Activated T-cell treated with anti-CD3 and anti-CD28 coated beads, Interleukin-2, amount 50 U/mL, for 48 hours (primary cell): ENCODE measurements around the gene STARD4.

Experiments used
- DNase-seq, 2 experiments: peaks; one replicate each; pipeline ENCODE4 v3.0.0-alpha.2; 2020

STARD4 gene, protein sequence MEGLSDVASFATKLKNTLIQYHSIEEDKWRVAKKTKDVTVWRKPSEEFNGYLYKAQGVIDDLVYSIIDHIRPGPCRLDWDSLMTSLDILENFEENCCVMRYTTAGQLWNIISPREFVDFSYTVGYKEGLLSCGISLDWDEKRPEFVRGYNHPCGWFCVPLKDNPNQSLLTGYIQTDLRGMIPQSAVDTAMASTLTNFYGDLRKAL

DNA sequence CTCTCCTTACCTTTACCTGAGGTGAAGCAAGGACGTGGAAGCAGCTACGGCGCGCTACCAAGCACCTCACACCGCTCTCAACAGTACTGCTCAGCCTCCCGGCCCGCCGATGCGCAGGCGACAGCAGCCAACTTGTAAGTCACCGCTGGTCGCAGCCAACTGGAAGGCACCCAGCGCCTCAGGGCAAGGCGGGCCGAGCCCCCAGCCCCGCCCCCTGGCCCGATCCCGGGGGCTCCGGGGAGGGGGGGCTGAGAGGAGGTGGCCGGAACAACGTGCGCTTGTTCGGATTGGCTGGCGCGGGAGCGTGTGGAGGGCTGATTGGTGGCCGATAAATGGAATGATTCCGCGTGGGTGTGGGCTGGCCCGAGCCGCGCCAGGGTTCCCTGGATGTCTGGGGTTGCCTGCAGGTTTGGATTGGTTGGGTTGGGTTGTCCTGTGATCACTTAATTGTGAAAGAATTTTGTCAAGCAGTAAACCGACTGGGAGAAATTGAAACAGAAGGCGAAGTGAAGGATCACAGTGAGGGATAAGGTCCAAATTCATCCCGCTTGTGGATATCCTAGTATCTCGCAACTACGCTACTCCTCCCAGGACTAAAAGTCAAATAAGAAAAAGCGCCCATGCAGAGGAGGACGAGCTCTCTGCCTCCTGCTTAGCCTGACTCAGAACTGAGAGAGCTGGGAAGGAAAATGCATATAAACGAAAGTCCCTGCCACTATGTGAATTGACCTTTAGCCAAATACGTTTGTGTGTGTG lies at the start of gene STARD4:
STARD4 (minus strand) TSS at position 161 of the 756 bp plus-strand sequence. CDS start 5,102 bp downstream, outside the sequence.
- DNase-seq, result peak; percentile 93 to 96

DNA sequence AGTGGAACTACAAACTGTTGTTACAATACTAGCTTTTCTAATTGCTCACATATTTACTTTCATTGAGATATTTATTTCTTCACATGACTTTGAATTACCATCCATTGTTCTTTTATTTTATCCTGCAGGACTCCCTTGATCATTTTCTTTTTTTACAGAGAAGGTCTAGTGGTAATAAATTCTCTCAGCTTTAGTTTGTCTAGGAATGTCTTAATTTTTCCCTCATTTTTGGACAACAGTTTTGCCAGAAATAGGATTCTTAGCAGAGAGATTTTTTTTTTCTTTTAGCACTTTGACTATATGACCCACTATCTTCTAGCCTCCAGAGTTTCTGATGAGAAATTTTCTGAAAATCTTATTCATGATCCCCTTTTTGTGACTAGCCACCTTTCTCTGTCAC lies 47.3 kb upstream of the STARD4 start:
- no peak for DNase-seq

DNA sequence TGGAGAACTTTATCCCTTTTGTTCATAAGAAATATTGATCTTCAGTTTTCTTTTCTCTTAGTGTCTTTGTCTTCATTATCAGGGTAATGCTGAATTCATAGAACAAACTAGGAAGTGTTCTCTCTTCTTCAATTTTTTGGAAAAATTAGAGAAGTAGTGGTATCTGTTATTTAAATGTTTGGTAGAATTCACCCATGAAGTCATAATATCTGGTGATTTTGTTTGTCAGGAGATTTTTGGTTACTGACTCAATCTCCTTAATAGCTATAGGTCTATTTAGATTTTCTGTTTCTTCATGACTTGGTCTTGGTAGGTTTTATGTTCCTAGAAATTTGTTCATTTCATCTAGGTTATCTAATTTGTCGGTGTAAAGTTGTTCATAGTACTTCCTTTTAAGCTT lies 45.4 kb upstream of the STARD4 start:
- DNase-seq, result no peak

DNA sequence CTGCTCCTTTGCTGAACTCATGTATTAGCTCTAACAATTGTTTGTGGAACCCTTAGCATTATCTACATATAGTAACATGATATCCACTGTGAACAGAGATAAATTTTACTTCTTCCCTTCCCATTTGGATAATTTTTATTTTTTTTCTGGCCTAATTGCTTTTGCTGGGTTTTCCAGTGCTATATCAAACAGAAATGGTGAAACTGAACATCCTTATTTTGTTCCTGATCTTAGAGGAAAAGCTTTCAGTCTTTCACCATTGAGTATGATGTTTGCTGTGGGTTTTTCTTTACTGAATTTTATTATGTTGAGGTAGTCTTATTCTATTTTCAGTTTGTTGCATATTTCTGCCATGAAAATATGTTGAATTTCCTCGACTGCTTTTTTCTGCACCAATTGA lies 44.8 kb upstream of the STARD4 start:
- no peak for DNase-seq

DNA sequence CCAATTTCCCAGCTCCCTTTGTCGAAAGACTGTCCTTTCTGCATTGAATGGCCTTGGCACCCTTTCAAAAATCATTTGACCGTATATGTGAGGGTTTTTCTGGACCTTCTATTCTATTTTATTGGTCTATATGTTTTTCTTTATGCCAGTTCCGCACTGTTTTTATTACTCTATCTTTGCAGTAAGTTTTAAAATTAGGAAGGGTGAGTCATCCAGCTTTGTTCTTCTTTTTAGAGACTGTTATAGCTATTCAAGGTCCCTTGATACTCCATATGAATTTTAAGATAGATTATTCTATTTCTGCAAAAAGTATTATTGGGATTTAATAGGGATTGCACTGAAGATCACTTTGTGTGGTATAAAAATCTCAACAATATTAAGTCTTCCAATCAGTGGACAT lies 44.2 kb upstream of the STARD4 start:
- DNase-seq, result no peak

DNA sequence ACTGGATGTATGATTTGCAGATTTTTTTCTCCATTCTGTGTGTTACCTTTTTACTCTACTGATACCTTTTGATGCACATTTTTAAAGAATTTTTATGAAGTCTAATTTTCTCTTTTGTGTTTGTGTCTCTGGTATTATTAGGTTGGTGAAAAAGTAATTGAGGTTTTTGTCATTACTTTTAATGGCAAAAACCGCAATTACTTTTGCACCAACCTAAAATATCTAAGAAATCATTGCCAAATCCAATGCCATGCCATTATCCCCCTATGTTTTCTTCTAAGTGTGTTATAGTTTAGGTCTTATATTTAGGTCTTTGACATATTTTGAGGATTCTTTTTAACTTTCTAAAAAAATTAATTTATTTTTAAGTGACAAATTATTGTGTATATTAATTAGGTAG lies 43.4 kb upstream of the STARD4 start:
- no peak for DNase-seq

DNA sequence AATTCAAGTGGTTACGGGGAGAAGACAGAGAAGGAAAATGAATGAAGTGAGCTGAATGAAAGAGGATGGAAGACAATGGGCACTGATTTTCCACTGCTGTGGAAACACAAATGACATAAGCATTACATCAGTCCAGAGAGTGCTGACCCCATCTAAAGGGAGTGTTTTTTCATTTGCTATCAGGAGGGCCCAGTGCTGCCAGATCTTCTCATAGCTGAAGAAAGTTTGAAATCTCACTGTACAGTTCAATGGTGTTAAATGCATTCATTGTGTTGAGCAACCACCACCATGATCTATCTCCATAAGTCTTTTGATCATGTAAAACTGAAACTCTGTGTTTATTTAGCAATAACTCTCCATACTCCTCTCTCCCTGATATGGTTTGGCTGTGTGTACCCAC lies 41.5 kb upstream of the STARD4 start:
- DNase-seq, result no peak

DNA sequence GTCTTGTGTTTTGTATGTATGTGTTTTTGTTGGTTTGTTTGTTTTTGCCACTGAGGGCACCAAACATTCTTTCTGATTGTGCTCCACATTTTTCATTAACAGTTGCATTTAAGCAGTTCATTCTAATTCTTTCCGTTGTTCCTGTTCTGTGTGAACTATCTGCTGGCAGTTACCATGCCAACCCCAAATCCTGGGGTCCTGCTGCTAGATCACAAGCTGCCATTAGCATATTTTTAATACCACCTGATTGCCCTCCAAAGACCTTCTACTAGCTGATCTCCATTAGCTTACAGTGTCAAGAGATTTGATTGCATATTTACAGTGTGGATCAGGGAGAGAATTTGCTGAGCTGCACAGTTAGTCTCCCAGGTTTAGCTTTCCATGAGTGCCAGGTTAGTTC lies 40.6 kb upstream of the STARD4 start:
- DNase-seq, result no peak

DNA sequence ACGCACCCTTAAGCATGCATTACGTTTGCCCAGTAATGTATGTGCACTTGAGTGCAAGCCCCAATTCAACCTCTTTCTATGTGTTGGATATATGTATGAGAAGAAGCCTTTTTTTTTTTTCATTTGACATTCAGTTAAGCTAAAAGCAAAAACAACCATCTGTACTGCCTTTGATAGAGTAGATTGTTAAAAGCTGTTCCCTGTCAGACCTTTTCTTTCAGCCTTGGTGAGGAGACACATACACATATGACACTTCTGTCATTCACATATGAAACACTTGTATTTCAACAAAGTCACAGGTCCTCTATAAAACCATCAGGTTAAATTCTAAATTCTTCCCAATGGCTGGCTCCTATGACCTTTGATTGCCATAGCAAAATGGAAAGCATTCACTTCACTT lies 40.2 kb upstream of the STARD4 start:
- DNase-seq, result no peak

DNA sequence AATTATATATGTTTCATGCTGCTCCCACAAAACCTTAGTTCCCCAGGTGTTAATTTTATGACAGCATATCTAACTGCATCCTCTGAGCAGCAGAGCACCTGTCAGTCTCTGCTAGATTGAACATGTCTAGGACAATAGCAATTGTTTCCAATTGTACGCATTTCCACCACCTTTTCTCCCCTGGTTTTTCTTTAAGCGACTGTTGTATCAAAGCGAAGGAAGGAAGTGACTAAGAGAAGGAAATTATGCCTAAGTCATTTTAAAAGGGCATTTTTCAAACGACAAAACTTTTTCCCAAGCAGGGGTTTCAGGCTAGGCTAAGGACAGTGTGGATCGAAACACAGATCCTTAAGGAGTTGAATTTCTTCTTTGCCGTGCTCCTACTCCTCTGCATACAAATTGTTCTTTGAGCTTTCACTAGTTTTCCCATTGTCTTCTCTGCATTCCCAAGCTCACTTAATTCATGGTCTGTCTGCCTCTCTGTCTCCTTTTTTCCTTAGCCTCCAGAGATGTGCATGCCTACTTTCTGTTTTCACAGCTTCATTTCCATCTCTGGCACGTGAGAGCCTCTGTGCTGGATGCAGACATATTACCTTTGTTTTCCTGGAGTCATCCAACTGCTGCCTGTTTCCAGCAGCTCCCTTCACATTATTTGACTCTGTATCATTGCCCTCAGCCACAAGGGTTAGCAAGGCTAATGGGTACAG lies 39.4 kb upstream of the STARD4 start:
- DNase-seq, result no peak

DNA sequence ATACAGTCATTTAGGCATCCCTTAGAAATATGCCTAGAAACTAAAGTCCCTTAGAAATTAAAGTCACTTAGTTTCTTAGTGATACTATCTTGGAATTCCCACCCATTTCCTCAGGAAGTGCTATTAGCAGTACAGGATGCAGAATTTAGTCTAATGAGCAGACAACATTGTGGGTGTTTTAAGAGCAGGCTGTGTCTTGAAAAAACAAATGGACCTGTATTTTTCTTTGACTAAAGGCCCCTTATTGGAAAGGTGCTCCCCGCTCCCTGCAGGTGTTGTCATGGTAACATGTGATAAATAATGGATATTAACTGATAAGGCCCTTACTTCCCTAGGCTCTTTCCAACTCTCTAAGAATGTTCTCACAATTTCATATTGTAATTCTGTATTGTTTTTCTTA lies 38.8 kb upstream of the STARD4 start:
- DNase-seq, result no peak

DNA sequence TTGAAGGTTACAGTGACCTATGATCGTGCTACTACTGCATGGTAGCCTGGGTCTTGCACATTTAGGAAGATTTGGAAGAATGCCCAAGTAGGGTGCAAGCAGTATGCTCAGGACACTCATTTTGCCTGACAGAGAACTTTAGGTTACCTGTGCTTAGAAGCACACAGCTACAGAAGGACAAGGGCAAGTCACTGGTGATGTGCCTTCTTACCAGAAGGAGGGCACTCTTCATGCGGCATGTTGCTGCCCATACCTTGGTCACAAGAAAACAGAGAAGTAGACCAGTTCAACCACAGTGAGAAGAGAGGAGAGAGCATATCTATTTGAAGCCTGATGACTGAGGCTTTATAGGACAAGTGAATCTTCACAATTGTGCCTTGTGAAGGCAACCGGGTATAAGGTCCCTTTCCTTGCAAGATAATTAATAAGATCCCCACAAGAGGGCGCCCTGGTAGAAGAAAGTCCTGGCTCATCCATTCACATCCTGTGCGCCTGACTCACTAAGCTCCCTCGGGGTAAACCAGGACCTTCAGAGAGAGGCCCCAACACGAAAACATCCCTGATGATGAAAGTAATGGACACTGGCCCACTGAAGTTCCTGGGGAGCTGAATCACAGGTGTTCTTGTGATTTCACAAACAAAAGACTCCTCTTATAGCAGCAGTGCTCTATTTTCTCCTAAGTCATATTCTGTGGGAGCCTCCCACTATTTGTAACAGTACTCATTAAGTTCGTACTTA lies 38.1 kb upstream of the STARD4 start:
- peak; percentile 77 to 80 for DNase-seq

DNA sequence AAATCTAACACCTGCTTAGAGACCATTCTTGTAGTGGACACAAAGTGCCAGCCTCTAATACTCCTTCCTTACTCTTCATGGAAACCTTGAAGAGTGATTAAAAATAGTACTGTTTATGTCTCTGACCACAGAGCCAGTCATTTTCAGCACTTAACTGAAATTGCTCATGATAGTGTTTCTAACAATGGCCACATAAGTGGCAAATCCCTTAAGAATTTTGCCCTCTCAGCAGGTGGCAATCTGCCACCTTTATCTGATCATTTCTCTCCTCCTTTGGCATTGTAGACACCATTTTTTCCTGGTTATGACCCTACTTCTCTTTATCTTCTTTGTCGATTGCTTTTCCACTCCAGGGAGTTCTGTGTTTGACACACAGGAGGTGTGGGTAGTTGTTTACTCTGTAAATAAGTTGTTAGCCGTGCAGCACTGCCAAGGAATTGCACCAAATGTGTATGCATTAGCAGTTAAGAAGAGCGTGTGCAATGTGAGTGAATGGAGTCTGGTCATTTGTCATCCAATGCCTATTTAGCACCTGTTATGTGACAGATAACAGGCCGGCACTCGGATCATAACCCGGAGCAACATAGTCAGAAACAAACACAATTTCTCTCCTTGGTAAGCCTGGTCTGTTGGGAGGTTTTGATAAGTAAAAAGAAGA lies 36.8 kb upstream of the STARD4 start:
- no peak for DNase-seq

DNA sequence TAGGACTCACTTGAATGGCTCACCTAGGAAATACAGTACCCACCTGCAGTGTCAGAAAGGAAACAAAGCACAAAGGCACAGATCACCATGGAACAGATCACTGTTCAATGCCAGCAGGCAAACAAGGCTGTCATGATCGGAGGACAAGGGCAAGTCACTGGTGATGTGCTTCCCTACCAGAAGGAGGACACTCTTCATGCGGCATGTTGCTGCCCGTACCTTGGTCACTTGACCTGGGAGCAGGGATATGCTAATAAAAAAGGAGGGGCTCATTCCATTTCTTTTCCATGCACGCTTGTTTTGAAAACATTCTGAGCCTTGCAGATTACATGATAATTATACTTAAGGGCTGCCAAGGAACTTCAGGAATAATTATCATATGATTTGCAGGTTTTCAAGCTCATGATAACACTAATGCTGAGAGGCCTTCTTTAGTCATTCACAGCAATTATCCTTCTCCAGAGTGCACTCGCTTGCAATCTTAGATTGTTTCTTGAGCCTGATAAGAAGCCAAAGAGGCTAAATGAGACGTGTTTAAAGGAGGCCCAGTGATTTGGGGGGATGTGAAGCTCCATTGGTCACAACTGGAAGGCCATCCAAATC lies 36.1 kb upstream of the STARD4 start:
- no peak for DNase-seq

DNA sequence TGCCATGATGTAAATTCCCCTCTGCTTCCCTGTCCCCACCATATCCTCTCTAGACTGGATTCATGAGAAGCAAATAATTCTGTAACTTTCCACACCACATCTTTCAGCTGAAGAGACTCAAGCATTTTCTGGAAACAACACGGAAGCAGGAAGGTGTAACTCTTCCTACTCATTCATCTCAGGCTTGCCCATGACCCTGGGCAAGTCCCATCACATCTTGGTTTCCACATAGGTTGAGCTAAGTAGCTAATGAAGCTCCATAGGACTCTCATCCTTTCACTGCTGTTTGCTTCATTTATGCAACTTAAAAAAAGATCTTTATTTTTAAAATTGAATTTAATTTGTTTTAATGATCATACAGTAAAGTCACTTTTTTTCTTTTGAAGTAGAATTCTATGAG lies 32.7 kb upstream of the STARD4 start:
- no peak for DNase-seq

DNA sequence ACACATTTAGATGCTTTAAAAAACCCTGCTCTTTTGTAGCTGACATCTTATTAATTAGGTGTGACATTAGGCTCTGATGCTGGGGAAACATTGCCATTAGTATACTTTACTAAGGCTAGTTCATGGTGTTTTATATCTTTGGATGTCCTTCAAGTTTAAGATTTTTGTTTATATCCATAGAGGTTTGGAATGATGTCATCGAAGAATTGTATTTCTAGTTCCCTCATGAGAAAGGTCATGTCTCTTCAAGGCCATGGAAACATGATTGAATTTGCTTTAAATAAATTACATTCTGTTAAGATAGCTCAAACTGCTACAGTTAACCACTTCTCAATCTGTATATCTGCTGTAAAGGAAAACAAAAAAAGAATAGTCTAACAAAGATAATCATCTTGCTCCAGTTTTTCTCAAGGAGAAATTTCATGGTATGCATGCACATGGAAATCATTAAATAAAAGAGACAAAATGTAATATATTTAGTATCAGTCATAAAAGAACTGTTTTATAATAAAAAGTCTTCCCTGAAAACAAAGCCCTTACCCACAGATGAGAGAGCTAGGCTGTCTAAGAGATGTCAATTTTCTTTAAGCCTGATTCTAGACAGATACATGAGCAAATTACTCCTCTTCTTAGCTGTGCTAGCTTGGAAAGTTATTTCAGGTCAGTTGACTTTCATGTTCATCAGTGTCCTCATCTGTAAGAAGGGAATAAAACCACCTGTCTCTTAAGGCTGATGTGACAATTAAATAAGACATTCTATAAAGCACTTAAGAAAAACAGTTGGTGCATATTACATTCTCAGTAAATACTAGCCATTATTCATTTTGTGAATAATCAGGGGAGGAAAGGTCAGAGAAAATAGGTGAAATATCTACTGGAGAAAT lies 25.0 kb upstream of the STARD4 start:
- DNase-seq, result no peak

DNA sequence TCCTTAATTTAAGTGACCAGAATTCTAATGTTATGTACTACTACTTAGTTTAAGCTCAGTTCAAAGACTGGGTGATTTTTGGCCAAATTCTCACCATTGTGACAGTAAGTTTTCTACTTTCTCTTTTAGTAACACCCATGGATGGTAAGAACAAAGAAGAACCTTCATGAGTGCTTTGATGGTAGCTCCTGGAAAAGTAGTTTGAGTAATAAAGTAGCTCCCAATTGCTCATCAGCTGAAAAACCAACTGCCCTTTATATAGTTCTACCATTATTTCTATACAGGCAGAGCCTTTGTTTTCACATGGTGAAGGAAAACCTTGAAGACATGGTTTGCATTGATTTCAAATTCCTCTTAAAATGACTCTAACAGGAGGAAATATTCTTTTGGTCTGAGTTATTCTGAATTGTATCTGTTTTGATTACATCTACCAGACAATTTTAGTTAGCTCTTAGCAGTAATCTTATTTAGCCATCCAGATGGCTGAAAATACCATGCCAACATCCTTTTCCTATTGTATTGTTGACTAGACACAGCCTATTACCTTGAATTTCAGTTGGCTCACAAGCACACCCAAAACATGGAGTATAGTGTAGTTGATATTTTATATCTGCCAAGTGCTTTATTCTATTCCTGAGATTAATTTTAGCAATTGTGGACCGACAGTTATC lies 23.7 kb upstream of the STARD4 start:
- no peak for DNase-seq

DNA sequence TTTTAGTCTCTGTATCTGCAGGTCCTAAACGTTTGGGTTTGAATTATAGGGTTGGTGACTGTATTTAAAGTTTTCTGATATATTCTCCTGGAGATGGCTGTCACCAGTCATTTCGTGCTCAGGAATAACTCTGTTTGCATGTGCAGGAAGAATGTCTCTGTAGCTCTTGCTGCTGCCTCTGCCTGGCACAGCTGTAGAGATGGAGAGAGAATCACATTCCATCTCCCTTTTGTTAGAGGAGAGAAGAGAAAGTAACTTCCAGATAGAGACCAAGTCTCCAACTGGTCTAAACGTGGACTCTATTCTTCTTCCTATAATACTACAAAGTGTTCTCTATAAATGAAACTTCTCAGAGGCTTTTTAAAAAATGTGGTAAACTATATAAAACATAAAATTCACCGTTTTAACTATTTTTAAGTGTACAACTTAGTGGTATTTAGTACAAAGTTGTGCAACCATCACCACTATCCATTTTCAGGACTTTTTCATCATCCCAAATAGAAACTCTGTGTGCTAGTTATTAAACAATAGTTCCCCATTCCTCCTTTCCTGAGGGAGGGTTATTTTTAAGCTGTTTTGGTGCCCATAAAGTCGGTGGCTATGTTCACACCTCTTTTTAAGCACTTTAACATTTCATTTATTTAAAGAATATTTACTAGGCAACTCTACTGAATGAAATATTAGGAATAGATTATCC lies 20.7 kb upstream of the STARD4 start:
- no peak for DNase-seq

DNA sequence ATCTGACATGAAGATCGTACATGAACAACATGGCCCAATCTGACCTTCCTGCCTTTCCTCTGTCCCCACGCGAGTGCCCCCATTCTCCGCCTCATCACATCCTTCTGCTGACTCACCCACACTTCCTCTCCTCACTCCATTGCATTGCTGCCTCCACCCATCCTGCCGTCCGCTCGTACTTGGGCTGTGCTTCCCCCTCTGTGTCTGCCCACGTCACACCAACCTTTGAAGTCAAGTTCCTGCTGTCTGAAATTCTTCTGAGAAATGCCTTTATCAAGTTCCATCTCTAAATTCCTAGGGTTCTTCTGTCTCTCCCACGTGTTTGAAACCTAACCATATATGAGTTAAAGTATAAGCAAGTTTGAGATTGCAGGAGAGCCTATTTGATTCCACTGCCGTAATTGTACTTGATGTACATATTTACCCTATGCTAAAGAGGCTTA lies 18.0 kb upstream of the STARD4 start:
- peak; percentile 76 to 78 for DNase-seq

DNA sequence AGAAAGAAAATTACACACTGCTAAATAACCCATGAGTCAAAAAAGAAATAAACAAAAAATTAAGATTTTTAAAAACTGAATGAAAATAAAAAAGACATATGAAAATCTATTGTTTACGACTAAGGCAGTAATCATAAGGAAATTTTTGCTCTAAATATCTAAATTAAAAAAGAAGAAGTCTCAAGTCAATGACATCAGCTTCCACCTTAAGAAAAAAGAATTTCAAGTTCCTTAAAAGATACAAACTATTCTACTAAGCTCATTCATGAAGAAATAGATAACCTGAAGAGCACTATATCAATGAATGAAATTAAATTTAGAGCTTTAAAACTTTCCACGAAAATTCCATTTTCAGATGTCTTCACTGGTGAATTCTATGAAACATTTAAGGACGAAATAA lies 15.7 kb upstream of the STARD4 start:
- DNase-seq, result no peak
